Liver (tissue), 9 donors: ENCODE results near the gene UTS2R. TPM values are rescaled to one million over a fixed set of nuclear protein-coding genes. Genes with fewer than 3 reads are reported as not detected.

Source experiments
- DNase-seq: peaks from one replicate; pipeline ENCODE4 v3.0.0-alpha.2; 2017; ENCODE audit warnings: low spot score
- H3K27ac ChIP-seq, 2 donors: one replicate each; pipeline ENCODE4 v1.7.0; 2013; ENCODE audit warnings: inconsistent platforms in 2 of 2, low read length in 2 of 2, control low read depth in 1 of 2, low read depth in 1 of 2, mild to moderate bottlenecking in 1 of 2
- H3K27me3 ChIP-seq, 4 donors: one replicate each; pipeline versions ENCODE4 v1.6.1 to v1.7.0; 2013; ENCODE audit warnings: low read length in 3 of 4, inconsistent platforms in 1 of 4, mild to moderate bottlenecking in 1 of 4, moderate library complexity in 1 of 4; ENCODE audit not compliant: control insufficient read depth in 4 of 4, insufficient read depth in 4 of 4
- H3K36me3 ChIP-seq, 4 donors: one replicate each; pipeline versions ENCODE4 v1.6.1 to v1.7.0; 2013; ENCODE audit warnings: low read length in 3 of 4, mild to moderate bottlenecking in 3 of 4, low read depth in 1 of 4, moderate library complexity in 1 of 4; ENCODE audit not compliant: control insufficient read depth in 4 of 4, insufficient read depth in 3 of 4
- H3K4me1 ChIP-seq, 4 donors: one replicate each; pipeline versions ENCODE4 v1.6.1 to v1.7.0; 2013; ENCODE audit warnings: low read length in 3 of 4, mild to moderate bottlenecking in 3 of 4, moderate library complexity in 1 of 4; ENCODE audit not compliant: control insufficient read depth in 4 of 4, insufficient read depth in 4 of 4
- H3K4me3 ChIP-seq, 3 donors: one replicate each; pipeline versions ENCODE4 v1.6.1 to v1.7.0; 2013; ENCODE audit warnings: low read length in 3 of 3, control low read depth in 1 of 3, low read depth in 1 of 3, mild to moderate bottlenecking in 1 of 3
- H3K9ac ChIP-seq, 2 donors: one replicate each; pipeline ENCODE4 v1.7.0; 2013; ENCODE audit warnings: low read length in 2 of 2, mild to moderate bottlenecking in 2 of 2, moderate library complexity in 2 of 2, control low read depth in 1 of 2, low read depth in 1 of 2
- H3K9me3 ChIP-seq, 4 donors: one replicate each; pipeline versions ENCODE4 v1.6.1 to v1.7.0; 2013; ENCODE audit warnings: low read length in 3 of 4; ENCODE audit not compliant: control insufficient read depth in 4 of 4
- ATF3 ChIP-seq: IDR thresholded peaks from 2 replicates; pipeline ENCODE4 v1.6.1; 2016; ENCODE audit warnings: antibody characterized with exemption
- EGR1 ChIP-seq, 2 donors: IDR thresholded peaks; 2 replicates each; pipeline ENCODE4 v1.6.1; 2016 to 2018; ENCODE audit warnings: antibody characterized with exemption in 2 of 2, low read depth in 2 of 2
- FOXA1 ChIP-seq: IDR thresholded peaks from 2 replicates; pipeline ENCODE4 v1.6.1; 2016; ENCODE audit warnings: antibody characterized with exemption
- HNF4A ChIP-seq, 2 donors: conservative IDR thresholded peaks; 2 replicates each; pipeline ENCODE4 v1.6.1; 2016; ENCODE audit warnings: antibody characterized with exemption in 2 of 2, mild to moderate bottlenecking in 2 of 2
- HNF4G ChIP-seq: IDR thresholded peaks from 2 replicates; pipeline ENCODE4 v1.6.1; 2016; ENCODE audit warnings: antibody characterized with exemption
- RAD21 ChIP-seq, 2 donors: IDR thresholded peaks; 2 replicates each; pipeline ENCODE4 v1.6.1; 2016; ENCODE audit warnings: antibody characterized with exemption in 2 of 2, mild to moderate bottlenecking in 2 of 2
- RXRA ChIP-seq, 2 donors: IDR thresholded peaks; 2 replicates each; pipeline ENCODE4 v1.6.1; 2017 to 2018; ENCODE audit warnings: antibody characterized with exemption in 2 of 2, mild to moderate bottlenecking in 1 of 2
- SP1 ChIP-seq: IDR thresholded peaks from 2 replicates; pipeline ENCODE4 v1.6.1; 2018; ENCODE audit warnings: antibody characterized with exemption, mild to moderate bottlenecking
- TAF1 ChIP-seq: conservative IDR thresholded peaks from 2 replicates; pipeline ENCODE4 v1.6.1; 2016; ENCODE audit warnings: antibody characterized with exemption, mild to moderate bottlenecking
- YY1 ChIP-seq: IDR thresholded peaks from 2 replicates; pipeline ENCODE4 v1.6.1; 2016; ENCODE audit warnings: antibody characterized with exemption, mild to moderate bottlenecking
- WGBS: extraction: QIAGEN DNeasy Blood & Tissue Kit; methylation state at CpG from one replicate; pipeline ENCODE4 v1.1.7; 2013; 5-methylcytosine and 5-hydroxymethylcytosine counted together
- polyA plus RNA-seq, 2 donors: library from polyadenylated mRNA; stranded (reverse) in 1 of 2; unstranded in 1 of 2; fragments of 200-250 nt in 1 of 2; fragments of >200 nt in 1 of 2; fragmentation: Nextera tagmentation in 1 of 2; extraction: Ambion mirVana in 1 of 2; gene quantifications; one replicate each; pipeline versions ENCODE4 v1.2.1 to v1.2.3, GENCODE V29; 2013 to 2015
- total RNA-seq, 2 donors: library from RNA; depleted of rRNA; stranded (reverse); fragments of >200 nt; gene quantifications; one replicate each; pipeline ENCODE4 v1.2.3, GENCODE V29; 2014
- TF ChIP-seq, protein P1 (sequence below): fragments of 150-350 bp; IDR thresholded peaks from 2 replicates; pipeline ENCODE4 v1.5.1; 2017; ENCODE audit warnings: improper control_type of control experiment, low read depth, low read length; ENCODE audit not compliant: missing input control
- TF ChIP-seq, protein P2 (sequence below): IDR thresholded peaks from 2 replicates; pipeline ENCODE4 v1.6.1; 2016; ENCODE audit warnings: antibody characterized with exemption, mild to moderate bottlenecking
- TF ChIP-seq, protein P3 (sequence below): IDR thresholded peaks from 2 replicates; pipeline ENCODE4 v1.6.1; 2016; ENCODE audit warnings: antibody characterized with exemption
- donor health status: healthy.
- donor health status: healthy.
- donor health status: healthy.
- donor health status: healthy.
- donor health status: healthy.

The UTS2R gene
- total and polyA plus RNA-seq, 4 donors = not detected

- H3K9ac ChIP-seq = no peak overlapping the region
- peak; percentile 81 for DNase-seq
- no peaks in the 10 kb centered on the region for H3K27me3 ChIP-seq
- no peak overlapping the region for H3K27ac ChIP-seq
- WGBS = 30% methylated on average over 38 of the region's 38 CpGs
- H3K36me3 ChIP-seq = no peaks in the 10 kb centered on the region
- TF ChIP-seq YY1 = no peak
- TF ChIP-seq, protein P1, sequence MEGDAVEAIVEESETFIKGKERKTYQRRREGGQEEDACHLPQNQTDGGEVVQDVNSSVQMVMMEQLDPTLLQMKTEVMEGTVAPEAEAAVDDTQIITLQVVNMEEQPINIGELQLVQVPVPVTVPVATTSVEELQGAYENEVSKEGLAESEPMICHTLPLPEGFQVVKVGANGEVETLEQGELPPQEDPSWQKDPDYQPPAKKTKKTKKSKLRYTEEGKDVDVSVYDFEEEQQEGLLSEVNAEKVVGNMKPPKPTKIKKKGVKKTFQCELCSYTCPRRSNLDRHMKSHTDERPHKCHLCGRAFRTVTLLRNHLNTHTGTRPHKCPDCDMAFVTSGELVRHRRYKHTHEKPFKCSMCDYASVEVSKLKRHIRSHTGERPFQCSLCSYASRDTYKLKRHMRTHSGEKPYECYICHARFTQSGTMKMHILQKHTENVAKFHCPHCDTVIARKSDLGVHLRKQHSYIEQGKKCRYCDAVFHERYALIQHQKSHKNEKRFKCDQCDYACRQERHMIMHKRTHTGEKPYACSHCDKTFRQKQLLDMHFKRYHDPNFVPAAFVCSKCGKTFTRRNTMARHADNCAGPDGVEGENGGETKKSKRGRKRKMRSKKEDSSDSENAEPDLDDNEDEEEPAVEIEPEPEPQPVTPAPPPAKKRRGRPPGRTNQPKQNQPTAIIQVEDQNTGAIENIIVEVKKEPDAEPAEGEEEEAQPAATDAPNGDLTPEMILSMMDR = peak; percentile 42
- TF ChIP-seq, protein P2, sequence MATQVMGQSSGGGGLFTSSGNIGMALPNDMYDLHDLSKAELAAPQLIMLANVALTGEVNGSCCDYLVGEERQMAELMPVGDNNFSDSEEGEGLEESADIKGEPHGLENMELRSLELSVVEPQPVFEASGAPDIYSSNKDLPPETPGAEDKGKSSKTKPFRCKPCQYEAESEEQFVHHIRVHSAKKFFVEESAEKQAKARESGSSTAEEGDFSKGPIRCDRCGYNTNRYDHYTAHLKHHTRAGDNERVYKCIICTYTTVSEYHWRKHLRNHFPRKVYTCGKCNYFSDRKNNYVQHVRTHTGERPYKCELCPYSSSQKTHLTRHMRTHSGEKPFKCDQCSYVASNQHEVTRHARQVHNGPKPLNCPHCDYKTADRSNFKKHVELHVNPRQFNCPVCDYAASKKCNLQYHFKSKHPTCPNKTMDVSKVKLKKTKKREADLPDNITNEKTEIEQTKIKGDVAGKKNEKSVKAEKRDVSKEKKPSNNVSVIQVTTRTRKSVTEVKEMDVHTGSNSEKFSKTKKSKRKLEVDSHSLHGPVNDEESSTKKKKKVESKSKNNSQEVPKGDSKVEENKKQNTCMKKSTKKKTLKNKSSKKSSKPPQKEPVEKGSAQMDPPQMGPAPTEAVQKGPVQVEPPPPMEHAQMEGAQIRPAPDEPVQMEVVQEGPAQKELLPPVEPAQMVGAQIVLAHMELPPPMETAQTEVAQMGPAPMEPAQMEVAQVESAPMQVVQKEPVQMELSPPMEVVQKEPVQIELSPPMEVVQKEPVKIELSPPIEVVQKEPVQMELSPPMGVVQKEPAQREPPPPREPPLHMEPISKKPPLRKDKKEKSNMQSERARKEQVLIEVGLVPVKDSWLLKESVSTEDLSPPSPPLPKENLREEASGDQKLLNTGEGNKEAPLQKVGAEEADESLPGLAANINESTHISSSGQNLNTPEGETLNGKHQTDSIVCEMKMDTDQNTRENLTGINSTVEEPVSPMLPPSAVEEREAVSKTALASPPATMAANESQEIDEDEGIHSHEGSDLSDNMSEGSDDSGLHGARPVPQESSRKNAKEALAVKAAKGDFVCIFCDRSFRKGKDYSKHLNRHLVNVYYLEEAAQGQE = peak; percentile 100
- TF ChIP-seq RXRA (IDR thresholded peaks at IDR 0.05) = peak in 1 of 2 donors; percentile 13
- peak; percentile 78 to 82 for TF ChIP-seq RAD21 (IDR thresholded peaks at IDR 0.05)
- no peak overlapping the region for H3K4me3 ChIP-seq
- H3K9me3 ChIP-seq = no peaks in the 10 kb centered on the region
- peaks cover 2 to 35% (median 27%) of the 10 kb centered on the region in 4 donors for H3K4me1 ChIP-seq
Measured at GRCh38 chr17:82414548-82415281, 43.1 kb downstream of the UTS2R start.

DNA sequence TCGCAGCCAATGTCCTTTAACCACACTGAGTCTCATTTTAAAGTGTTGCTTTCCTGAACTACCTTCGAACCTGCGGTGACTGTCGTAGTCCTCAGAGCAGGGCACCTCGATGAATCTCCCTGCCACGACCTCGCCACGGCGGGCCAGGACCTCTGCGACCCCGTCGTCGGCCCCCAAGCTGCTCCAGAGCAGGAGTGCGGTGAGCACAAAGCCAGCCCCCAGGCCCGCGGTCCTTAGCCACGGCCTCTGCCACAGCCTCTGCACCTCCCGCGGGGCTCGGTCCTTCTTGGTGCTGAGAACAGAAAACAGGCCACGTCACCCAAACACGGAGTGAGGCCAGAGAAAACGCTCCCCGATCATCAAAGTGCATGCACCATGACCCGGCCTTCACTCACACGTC lies 43.8 kb downstream of the UTS2R start:
- peaks cover 2 to 36% (median 27%) of the 10 kb centered on the region in 4 donors for H3K4me1 ChIP-seq
- 94% methylated on average over 26 of the region's 26 CpGs for WGBS
- no peak overlapping the region for H3K9ac ChIP-seq
- DNase-seq = no peak
- no peak overlapping the region for H3K27ac ChIP-seq
- no peaks in the 10 kb centered on the region for H3K27me3 ChIP-seq
- no peaks in the 10 kb centered on the region for H3K9me3 ChIP-seq
- no peak overlapping the region for H3K4me3 ChIP-seq
- no peak for TF ChIP-seq EGR1 (IDR thresholded peaks at IDR 0.05; ENCODE audit: low read depth in 2 of 2)
- TF ChIP-seq HNF4A (conservative IDR thresholded peaks at IDR 0.05) = no peak
- TF ChIP-seq SP1 = no peak
- TF ChIP-seq, protein P3, sequence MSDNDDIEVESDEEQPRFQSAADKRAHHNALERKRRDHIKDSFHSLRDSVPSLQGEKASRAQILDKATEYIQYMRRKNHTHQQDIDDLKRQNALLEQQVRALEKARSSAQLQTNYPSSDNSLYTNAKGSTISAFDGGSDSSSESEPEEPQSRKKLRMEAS = no peak
- TF ChIP-seq, protein P1 = no peak
- TF ChIP-seq ATF3 = no peak
- no peak for TF ChIP-seq TAF1
- no peak for TF ChIP-seq YY1
- no peak for TF ChIP-seq RAD21 (IDR thresholded peaks at IDR 0.05)
- TF ChIP-seq FOXA1 = no peak
- TF ChIP-seq HNF4G = no peak
- TF ChIP-seq, protein P2 = no peak
- TF ChIP-seq RXRA (IDR thresholded peaks at IDR 0.05) = no peak
- H3K36me3 ChIP-seq = no peaks in the 10 kb centered on the region
